Breast epithelium (tissue), 3 donors: Measurements from ENCODE around the gene CHORDC1.

Experiments
- CTCF ChIP-seq, 3 donors: fragments of 450-650 bp; IDR thresholded peaks; one replicate each; pipeline ENCODE4 v1.5.1; 2016 to 2017; ENCODE audit warnings: antibody characterized with exemption in 3 of 3, mild to moderate bottlenecking in 3 of 3, moderate library complexity in 3 of 3
- POLR2A ChIP-seq: fragments of 450-650 bp; IDR thresholded peaks from one replicate; pipeline ENCODE4 v1.6.1; 2016; ENCODE audit warnings: antibody characterized with exemption, mild to moderate bottlenecking, moderate library complexity
- POLR2AphosphoS5 ChIP-seq, 3 donors: sonication (generic); formaldehyde crosslinking; IDR thresholded peaks; one replicate each; pipeline ENCODE4 v1.6.1; 2017; ENCODE audit warnings: antibody characterized with exemption in 3 of 3

DNA sequence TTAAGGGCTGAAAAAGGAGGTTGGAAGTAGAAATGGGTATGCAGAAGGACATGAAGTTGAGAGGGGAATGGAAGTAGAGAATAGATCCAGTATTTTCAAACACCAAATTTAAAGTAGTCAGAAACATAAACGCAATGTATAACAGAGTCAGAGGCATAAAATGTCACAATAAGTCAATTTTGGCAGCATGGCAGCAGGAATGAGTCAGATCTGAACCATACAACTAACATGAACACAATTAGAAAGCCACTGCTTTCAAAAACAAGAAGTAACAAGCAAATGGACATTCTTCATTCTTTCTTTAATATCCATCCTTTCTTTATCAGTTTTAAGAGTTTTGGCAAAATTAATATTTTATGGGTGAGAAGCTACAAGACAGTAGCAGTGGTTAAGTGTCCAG is 2.5 kb downstream of the CHORDC1 start:
- TF ChIP-seq CTCF (IDR thresholded peaks at IDR 0.05) (no peak), POLR2AphosphoS5 (IDR thresholded peaks at IDR 0.05) (no peak), POLR2A (no peak)
